GM12874 (cell line): ENCODE data around the gene MAP3K5.
A peak's percentile ranks its signal among the peaks of the same experiment; 100 is the strongest.

ENCODE experiments used
- CTCF ChIP-seq: IDR thresholded peaks from 2 replicates; pipeline ENCODE4 v1.5.1; 2011; ENCODE audit warnings: low read depth, mild to moderate bottlenecking, control low read depth, low read length, moderate library complexity; ENCODE audit not compliant: insufficient read depth

Gene MAP3K5

DNA sequence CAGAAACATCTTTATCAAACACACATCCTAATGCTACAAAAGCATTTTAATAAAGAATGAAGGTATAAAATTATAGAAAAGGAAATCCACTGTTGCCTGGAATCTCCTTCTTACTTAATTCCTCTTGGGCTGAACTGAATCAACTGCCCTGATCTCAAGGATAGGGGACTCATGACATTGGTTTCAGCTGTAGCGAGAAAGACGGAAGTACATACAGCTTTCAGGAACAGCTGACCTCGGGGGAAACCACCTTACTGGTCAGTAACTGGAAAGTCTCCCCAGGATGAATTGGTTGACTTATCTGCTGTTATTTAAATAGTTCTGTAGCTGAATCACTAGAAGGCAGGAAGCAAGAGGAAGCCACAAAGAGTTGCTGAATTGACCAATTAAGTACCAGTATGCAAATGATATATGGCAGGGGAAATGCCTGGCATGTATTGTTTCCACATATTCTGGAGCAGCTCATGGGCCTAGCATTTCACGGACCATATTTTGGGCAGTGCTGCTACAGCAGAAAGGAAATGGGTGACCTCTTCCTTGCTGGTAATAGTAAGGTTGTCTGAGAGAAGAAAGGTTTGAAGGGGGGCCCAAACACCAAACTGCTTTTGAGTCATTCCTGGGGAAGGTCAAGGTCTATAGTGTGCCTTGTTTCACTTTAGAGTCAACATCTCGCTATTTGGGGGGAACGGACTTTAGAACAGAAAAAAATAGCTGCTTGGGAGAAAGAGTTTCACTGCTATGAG lies 198.4 kb downstream of the MAP3K5 start:
- TF ChIP-seq CTCF, result no peak

GRCh38 chr6:136592930-136593673 lies 199.2 kb downstream of the MAP3K5 start:
- no peak for TF ChIP-seq CTCF

- no peak for TF ChIP-seq CTCF
Observed at GRCh38 chr6:136591617-136592016, 200.7 kb downstream of the MAP3K5 start.

DNA sequence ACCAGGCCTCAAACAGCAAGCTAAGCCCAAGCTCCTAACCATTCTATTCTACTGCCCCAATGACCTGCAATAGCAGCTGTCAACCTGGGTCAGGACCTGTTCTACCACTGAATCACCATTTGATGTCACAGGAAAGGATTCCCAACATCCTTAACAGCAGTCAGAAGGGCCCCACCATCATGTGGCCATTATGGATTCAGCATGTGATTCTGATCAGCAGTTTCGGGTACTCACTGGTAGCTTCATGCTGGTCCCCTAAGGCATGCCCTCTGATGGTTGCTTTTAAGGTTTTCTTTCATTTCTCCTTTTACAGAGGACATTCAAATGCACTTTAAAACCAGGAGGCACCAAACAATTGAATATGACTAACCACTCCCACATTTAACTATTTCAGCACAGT lies 204.8 kb downstream of the MAP3K5 start:
- no peak for TF ChIP-seq CTCF

- TF ChIP-seq CTCF, result no peak
Observed at GRCh38 chr6:136586295-136586694, 206.0 kb downstream of the MAP3K5 start.

- TF ChIP-seq CTCF, result 0 out of 2 replicates have a peak, but pooled peaks have one; percentile 13
Observed at GRCh38 chr6:136582711-136583471, 209.4 kb downstream of the MAP3K5 start.

GRCh38 chr6:136579800-136580199 lies 212.5 kb downstream of the MAP3K5 start:
- TF ChIP-seq CTCF, result no peak
